A549 (cell line): ENCODE measurements around the gene IFITM2. TPM values are rescaled to one million over a fixed set of nuclear protein-coding genes. Genes with fewer than 3 reads are reported as not detected.

Experiments used
- CBX8 ChIP-seq: fragments of 200-600 bp; sonication (generic); IDR thresholded peaks from 2 replicates; pipeline ENCODE4 v1.6.1; 2016
- CEBPB ChIP-seq, 2 experiments: fragments of >200 bp in 1 of 2; sonication (Bioruptor Twin) in 1 of 2; formaldehyde crosslinking in 1 of 2; IDR thresholded peaks; 2 replicates each; pipeline ENCODE4 v1.6.1; 2012 to 2016
- CHD2 ChIP-seq: fragments of 150-350 bp; IDR thresholded peaks from 2 replicates; pipeline ENCODE4 v1.6.1; 2014; ENCODE audit warnings: low read length; ENCODE audit not compliant: partially characterized antibody
- FOSB ChIP-seq: fragments of 250-450 bp; sonication (Bioruptor Pico); IDR thresholded peaks from 2 replicates; pipeline ENCODE4 v1.5.0; 2020; ENCODE audit warnings: mild to moderate bottlenecking, moderate library complexity
- HES2 ChIP-seq: fragments of >200 bp; sonication (Bioruptor Twin); formaldehyde crosslinking; IDR thresholded peaks from 2 replicates; pipeline ENCODE4 v1.6.1; 2016
- HOXB5 ChIP-seq: fragments of 250-450 bp; sonication (Bioruptor Pico); IDR thresholded peaks from 2 replicates; pipeline ENCODE4 v1.5.0; 2020; ENCODE audit warnings: mild to moderate bottlenecking, moderate library complexity
- JUN ChIP-seq, 2 experiments: fragments of >200 bp; sonication (Bioruptor Twin); formaldehyde crosslinking; IDR thresholded peaks; 2 replicates in 1 of 2; 3 replicates in 1 of 2; pipeline ENCODE4 v1.6.1; 2016 to 2017
- MAZ ChIP-seq: fragments of 150-350 bp; IDR thresholded peaks from 2 replicates; pipeline ENCODE4 v1.6.1; 2014; ENCODE audit warnings: antibody characterized with exemption, low read depth, low read length, borderline replicate concordance
- MYC ChIP-seq: IDR thresholded peaks from 2 replicates; pipeline ENCODE4 v1.6.1; 2012; ENCODE audit warnings: mild to moderate bottlenecking, inconsistent platforms, low read length, improper control_type of control experiment, borderline replicate concordance
- PBX3 ChIP-seq: IDR thresholded peaks from 2 replicates; pipeline ENCODE4 v1.6.1; 2012
- PHF8 ChIP-seq: fragments of 200-600 bp; sonication (generic); IDR thresholded peaks from 2 replicates; pipeline ENCODE4 v1.6.1; 2016; ENCODE audit warnings: low read depth, mild to moderate bottlenecking, antibody characterized with exemption, moderate library complexity, borderline replicate concordance
- RARB ChIP-seq: fragments of 250-450 bp; sonication (Bioruptor Pico); IDR thresholded peaks from 2 replicates; pipeline ENCODE4 v1.8.0; 2021; ENCODE audit warnings: mild to moderate bottlenecking, moderate library complexity
- REST ChIP-seq: fragments of 200-600 bp; sonication (generic); IDR thresholded peaks from 2 replicates; pipeline ENCODE4 v1.6.1; 2016; ENCODE audit warnings: antibody characterized with exemption, mild to moderate bottlenecking, moderate library complexity
- RFX5 ChIP-seq: fragments of 450-650 bp; IDR thresholded peaks from 2 replicates; pipeline ENCODE4 v1.7.1; 2014; ENCODE audit warnings: antibody characterized with exemption, mild to moderate bottlenecking, moderate library complexity
- RNF2 ChIP-seq: fragments of 200-600 bp; sonication (generic); IDR thresholded peaks from 2 replicates; pipeline ENCODE4 v1.6.1; 2016; ENCODE audit warnings: low read depth, mild to moderate bottlenecking, antibody characterized with exemption, moderate library complexity, borderline replicate concordance
- SMC3 ChIP-seq: fragments of >200 bp; sonication (Bioruptor Twin); formaldehyde crosslinking; IDR thresholded peaks from 3 replicates; pipeline ENCODE4 v1.6.1; 2018; ENCODE audit warnings: inconsistent platforms
- TP53 ChIP-seq: fragments of 250-450 bp; sonication (Bioruptor Pico); IDR thresholded peaks from 2 replicates; pipeline ENCODE4 v1.5.0; 2021; ENCODE audit warnings: mild to moderate bottlenecking, moderate library complexity
- ZC3H11A ChIP-seq: fragments of 450-650 bp; IDR thresholded peaks from 2 replicates; pipeline ENCODE4 v1.6.1; 2014; ENCODE audit warnings: antibody characterized with exemption, mild to moderate bottlenecking
- ZFP36 ChIP-seq: fragments of 450-650 bp; IDR thresholded peaks from 2 replicates; pipeline ENCODE4 v1.6.1; 2014; ENCODE audit warnings: borderline replicate concordance; ENCODE audit not compliant: partially characterized antibody
- ZNF302 ChIP-seq: fragments of 250-450 bp; sonication (Bioruptor Pico); IDR thresholded peaks from 2 replicates; pipeline ENCODE4 v1.9.0; 2021; ENCODE audit warnings: inconsistent platforms, mild to moderate bottlenecking, moderate library complexity
- ZSCAN20 ChIP-seq: fragments of 250-450 bp; sonication (Bioruptor Pico); IDR thresholded peaks from 2 replicates; pipeline ENCODE4 v1.8.0; 2022; ENCODE audit warnings: mild to moderate bottlenecking, moderate library complexity
- polyA plus RNA-seq, 4 experiments: library from polyadenylated mRNA; depleted of rRNA in 3 of 4; stranded (reverse); fragments of >200 nt; fragmentation: RNase III in 1 of 4; extraction: RNeasy Plus Mini Kit Qiagen cat#74134 plus additional on column Dnase treatment in 1 of 4; gene quantifications; 2 replicates in 3 of 4; 3 replicates in 1 of 4; pipeline ENCODE4 v1.2.3, GENCODE V29; 2011 to 2017
- TF ChIP-seq, protein P1 (sequence below): fragments of 150-350 bp; IDR thresholded peaks from 2 replicates; pipeline ENCODE4 v1.6.1; 2014; ENCODE audit warnings: low read depth, mild to moderate bottlenecking, low read length
- TF ChIP-seq, protein P2 (sequence below): fragments of >200 bp; sonication (Bioruptor Twin); formaldehyde crosslinking; IDR thresholded peaks from 3 replicates; pipeline ENCODE4 v1.6.1; 2016

Gene IFITM2
- polyA plus RNA-seq, 2 of the 4 experiments (the other 2 are of a cell fraction) = 36.4 to 43.6 TPM

GRCh38 chr11:355581-356458, 48.2 kb downstream of the IFITM2 start (continued):
- TF ChIP-seq, protein P1, sequence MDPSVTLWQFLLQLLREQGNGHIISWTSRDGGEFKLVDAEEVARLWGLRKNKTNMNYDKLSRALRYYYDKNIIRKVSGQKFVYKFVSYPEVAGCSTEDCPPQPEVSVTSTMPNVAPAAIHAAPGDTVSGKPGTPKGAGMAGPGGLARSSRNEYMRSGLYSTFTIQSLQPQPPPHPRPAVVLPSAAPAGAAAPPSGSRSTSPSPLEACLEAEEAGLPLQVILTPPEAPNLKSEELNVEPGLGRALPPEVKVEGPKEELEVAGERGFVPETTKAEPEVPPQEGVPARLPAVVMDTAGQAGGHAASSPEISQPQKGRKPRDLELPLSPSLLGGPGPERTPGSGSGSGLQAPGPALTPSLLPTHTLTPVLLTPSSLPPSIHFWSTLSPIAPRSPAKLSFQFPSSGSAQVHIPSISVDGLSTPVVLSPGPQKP = no peak
- TF ChIP-seq TP53 (CRISPR knock-in tag) = peak; percentile 93
- no peak for TF ChIP-seq HES2
- TF ChIP-seq MYC = peak; percentile 73; the same call in 1 of the 2 replicates
- TF ChIP-seq, protein P2, sequence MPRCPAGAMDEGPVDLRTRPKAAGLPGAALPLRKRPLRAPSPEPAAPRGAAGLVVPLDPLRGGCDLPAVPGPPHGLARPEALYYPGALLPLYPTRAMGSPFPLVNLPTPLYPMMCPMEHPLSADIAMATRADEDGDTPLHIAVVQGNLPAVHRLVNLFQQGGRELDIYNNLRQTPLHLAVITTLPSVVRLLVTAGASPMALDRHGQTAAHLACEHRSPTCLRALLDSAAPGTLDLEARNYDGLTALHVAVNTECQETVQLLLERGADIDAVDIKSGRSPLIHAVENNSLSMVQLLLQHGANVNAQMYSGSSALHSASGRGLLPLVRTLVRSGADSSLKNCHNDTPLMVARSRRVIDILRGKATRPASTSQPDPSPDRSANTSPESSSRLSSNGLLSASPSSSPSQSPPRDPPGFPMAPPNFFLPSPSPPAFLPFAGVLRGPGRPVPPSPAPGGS = no peak
- no peak for TF ChIP-seq RNF2
- no peak for TF ChIP-seq PHF8
- TF ChIP-seq CHD2 = no peak
- 0 out of 2 replicates have a peak, but pooled peaks have one; percentile 50 for TF ChIP-seq RARB (CRISPR knock-in tag)
- TF ChIP-seq ZFP36 = no peak
- no peak for TF ChIP-seq ZNF302 (CRISPR knock-in tag)
- TF ChIP-seq CEBPB (IDR thresholded peaks at IDR 0.05) = no peak
- TF ChIP-seq REST = no peak
- TF ChIP-seq JUN (IDR thresholded peaks at IDR 0.05) = peak; percentile 60 to 84; a peak in 2 of 5 replicates
- peak; percentile 94 for TF ChIP-seq HOXB5 (CRISPR knock-in tag)
- TF ChIP-seq PBX3 = peak; percentile 49; the same call in 1 of the 2 replicates
- TF ChIP-seq ZC3H11A = no peak
- TF ChIP-seq FOSB (CRISPR knock-in tag) = no peak; the same call in 1 of the 2 replicates
- no peak for TF ChIP-seq RFX5
- TF ChIP-seq CBX8 = no peak
- TF ChIP-seq ZSCAN20 (CRISPR knock-in tag) = peak; percentile 90
- 0 out of 2 replicates have a peak, but pooled peaks have one; percentile 65 for TF ChIP-seq MAZ
- TF ChIP-seq SMC3 = no peak
